ENCODE results near the gene SFXN5.

SFXN5 gene

GRCh38 chr2:72940786-72941185, 130.7 kb downstream of the SFXN5 start:
- DNase-seq (ENCODE audit: low spot score) = no peak

DNA sequence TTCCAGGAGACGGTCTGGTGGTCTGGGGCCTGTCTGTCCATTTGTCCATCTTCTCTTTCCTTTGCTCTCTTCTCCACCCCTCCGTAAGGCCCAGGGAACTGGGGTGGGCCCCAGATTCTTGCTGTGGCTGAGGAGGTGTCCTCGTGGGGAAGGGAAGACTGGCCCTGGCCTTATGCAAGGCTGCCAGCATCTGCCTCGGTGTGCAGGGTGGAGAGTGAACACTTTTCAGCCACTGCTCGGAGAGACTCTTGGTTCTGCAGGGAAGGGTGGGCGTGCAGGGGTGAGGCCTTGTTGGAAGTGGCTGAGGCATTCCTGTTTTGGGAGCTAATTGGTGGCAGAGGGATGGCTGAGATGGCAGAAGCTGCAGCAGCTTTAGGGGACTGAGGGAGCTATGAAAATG, 131.2 kb downstream of the SFXN5 start:
- DNase-seq (ENCODE audit: low spot score) = no peak

DNA sequence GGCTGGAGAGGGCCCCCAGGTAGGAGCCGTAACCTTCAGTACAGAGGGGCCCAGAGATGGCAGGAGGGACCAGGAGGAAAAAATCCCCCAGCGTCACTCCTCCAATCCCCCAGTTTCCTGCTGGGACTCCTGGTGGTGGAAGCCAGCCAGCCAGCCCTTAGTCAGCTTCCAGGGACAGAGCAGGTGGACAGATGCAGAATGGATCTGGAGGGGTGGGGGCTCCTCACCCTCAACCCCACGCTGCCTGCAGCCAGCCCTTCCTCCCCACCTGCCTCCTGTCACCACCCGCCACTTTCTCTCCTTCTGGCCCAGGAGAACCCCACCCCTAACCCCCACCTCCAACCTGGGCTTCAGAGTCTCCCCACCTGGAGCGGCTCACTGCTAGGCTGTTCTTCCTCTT, 133.1 kb downstream of the SFXN5 start:
- DNase-seq (ENCODE audit: low spot score) = no peak

DNA sequence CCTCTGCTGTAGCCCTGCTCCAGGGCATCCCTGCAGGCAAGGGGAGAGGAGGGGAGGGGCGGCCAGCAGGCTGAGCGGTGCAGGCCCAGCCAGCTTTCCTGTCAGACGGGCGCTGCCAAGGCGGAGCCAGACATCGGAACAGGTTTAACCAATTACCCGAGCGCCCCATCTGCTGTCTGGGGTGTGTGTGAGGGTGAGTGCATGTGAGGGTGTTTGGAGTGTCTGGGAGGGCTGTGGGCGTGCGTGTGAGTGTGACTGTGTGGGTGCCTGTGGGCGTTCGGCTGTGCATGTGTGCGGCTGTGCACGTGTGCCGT, 134.2 kb downstream of the SFXN5 start:
- no peak for DNase-seq (ENCODE audit: low spot score)

DNA sequence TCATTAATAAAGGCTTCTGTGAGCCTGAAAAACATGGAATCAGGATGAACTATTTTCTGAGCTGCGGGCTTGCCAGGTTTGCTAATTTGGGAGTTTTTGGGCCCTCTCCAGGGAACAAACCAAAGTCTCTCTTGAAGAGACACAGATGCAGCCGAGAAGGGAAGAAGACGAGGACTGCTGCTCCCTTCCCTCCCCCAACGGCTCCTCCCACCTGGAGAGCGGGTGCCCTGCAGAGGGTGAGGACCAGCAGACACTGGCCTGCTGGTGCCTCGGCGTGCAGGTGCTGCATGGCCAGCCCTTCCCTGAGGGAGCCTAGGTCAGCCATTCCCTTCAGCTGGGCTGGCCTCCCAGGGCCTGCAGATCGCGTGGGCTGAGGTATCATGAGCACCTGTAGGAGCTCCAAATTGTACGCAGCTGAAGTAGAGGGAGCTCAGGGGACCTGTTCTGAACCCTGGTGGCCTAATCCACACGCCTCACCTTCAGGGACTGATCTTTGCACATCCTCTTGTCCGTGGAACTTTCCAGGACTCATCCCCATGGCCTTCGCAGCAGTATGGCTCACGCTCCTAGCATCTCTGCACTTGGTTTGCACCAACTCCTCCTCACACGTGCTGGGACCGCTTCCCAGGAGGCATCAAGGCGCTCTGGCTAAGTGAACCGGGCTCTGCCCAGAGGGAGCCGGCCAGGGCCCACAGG, 134.7 kb downstream of the SFXN5 start:
- no peak for DNase-seq (ENCODE audit: low spot score)

- DNase-seq (ENCODE audit: low spot score) = no peak
Measured at GRCh38 chr2:72935611-72935957, 135.9 kb downstream of the SFXN5 start.

DNA sequence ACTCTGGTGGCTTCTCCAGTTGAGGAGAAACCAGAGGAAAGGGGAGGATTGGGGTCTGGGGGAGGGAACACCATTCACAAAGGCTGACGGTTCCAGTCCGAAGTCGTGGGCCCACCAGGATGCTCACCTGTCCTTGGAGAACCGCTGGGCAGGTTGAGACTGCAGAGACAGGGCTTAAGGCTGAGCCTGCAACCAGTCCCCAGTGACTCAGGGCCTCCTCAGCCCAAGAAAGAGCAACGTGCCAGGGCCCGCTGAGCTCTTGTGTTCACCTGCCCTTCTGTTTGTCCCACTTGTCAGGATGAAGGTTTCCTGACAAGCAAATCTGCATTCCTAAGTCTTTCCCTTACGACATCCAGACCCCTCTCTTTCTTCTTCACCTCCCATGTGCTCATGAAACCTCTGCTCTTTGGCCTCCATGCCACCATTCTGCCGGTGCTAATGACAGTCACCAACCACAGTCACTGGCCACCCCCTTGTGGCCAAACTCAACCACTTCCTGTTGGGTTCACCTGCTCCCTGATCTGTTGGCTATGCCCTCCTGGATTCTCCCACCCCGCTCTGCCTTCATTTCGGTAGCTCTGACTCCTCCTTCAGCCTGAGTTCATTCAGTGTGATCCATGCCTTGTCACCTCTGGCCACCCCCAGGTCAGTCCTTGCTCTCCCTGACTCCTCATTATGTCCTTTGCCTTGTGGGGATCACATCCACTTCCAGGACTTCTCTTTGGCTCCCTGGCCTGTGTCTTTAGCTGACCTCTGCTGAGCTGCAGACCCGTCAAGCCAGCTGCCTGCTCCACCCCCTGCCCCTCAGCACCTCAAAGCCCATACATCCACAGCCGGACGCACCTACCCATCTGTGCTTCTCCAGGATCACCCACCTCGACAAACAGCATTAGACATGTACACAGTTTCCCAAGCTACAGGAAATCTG, 136.6 kb downstream of the SFXN5 start:
- DNase-seq (ENCODE audit: low spot score) = no peak

GRCh38 chr2:72933646-72934151, 137.8 kb downstream of the SFXN5 start:
- DNase-seq (ENCODE audit: low spot score) = no peak

DNA sequence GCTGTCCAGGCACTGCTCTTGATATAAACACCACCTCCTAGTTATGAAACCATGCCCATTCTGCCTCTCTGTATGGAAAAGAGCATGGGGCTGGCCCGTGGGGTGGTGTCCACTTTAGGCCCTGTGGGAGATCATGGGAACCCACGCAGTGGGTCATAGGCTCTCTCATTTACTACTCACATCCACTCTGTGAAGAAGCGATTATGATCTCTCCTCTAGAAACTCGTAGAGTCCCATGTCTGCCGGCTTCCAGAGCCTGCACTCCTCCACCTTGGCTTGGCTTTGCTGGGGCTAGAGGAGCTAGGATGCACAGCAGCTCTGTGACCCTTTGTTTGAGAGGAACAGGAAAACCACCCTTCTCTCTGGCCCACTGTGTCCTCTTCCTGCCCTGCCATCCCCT, 138.3 kb downstream of the SFXN5 start:
- DNase-seq (ENCODE audit: low spot score) = no peak

- no peak for DNase-seq (ENCODE audit: low spot score)
Measured at GRCh38 chr2:72932805-72933204, 138.7 kb downstream of the SFXN5 start.

DNA sequence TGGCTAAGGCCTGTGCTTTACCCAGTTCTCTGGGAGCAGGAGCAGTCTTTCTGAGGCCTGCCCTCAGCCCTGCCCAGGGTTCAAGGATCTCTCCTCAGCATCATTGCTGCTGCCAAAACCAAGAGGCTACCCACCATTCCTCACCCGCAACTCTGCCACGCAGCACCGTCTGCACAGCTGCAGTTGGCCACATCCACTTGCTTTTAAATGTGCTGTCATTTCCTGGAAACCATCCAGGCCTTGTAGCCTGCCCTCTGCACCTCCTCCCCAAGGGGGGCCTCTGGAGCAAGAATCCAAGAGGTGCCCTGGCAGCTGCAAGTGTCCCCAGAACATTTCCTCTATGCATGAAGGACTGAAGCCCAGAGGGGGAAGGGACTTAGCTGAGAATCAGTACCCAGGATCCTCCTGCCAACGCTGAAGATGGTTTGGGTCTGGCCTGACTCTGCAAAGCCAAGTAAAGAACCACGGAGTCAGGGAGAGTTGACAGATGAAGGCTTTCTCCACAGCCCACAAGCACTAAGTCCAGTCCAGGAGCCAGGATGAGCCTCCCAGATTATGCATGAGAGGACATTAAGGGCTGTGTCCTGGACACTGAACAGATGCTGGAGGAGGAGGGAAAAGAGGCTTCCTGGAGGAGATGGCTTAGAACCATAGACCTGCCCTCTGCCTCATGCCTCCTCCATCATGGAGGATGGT, 139.3 kb downstream of the SFXN5 start:
- no peak for DNase-seq (ENCODE audit: low spot score)

GRCh38 chr2:72931280-72931910, 140.1 kb downstream of the SFXN5 start:
- DNase-seq (ENCODE audit: low spot score) = no peak

- DNase-seq (ENCODE audit: low spot score) = no peak
Measured at GRCh38 chr2:72929010-72929409, 142.5 kb downstream of the SFXN5 start.

DNA sequence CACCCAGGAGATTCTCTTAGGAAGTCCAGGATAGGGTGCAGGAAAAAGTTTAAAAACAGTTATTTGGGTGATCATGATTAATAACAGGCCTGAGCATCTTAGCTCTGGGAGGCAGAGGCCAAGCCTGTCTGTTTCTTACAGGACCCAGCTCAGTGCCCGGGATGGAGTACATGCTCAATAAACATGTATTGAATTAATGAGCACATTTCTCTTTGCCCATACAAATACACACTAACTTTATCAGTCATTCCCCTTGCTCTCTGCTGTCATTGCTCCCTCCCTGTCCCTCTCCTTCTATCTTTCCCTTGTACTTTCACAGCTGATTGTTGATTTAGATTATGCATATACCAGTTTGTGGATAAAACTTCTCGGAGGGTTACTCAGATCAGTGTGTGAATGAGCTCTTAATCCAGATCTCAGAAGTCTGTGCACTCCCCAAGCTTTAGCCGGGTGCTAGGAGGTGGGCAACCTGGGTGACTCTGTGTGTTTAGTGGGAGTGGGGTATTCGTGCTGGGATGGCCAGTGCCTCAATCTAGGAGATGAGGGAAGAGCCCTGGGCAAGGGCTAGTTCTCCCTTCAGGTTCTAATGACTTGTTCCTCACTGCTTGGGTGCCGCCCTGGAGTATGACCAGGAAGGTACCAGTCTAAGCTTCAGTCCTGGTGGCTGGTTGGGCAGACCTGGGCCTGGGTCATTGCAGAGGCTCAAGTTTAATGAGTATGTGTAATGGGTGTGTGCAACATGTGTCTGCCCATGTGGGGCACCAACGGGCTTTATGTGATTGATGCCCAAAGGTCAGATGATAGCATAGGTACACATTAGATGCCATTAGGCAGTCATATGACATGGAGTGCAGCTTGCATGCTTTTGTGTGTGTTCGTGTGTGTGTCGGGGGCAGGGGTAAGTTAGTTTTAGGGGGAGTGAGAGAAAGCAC, 143.6 kb downstream of the SFXN5 start:
- no peak for DNase-seq (ENCODE audit: low spot score)

- DNase-seq (ENCODE audit: low spot score) = no peak
Measured at GRCh38 chr2:72926811-72927465, 144.6 kb downstream of the SFXN5 start.

GRCh38 chr2:72926368-72926767, 145.1 kb downstream of the SFXN5 start:
- no peak for DNase-seq (ENCODE audit: low spot score)

DNA sequence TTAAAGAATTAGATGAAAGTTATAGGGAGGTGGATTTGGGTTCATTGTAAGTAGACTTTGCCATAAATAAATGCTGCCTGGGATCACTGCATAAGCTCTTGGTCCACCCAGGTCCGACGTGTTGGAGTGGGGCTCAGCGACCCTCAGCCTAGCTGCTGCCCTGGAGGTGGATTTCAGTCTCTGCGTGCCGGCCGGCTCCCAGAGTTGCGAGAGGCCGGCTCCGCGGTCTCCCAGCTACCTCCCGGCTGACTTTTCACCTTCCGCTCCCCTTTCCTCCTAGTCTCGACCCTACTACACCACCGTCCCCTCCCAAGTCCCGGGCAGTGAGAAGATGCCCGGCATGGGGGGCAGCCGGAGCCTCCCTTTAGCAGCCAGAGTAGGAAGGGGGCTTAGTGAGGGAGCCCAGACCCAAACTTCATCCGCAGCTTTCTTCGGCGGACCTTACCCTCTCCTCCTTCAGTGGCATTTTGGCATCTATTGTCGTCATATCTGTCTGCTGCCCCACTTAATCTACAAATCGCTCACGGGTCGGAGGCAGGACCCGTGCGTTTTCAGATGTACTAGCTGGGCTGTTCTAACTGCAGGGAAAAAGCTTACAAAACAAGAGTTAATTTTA, 146.1 kb downstream of the SFXN5 start:
- no peak for DNase-seq (ENCODE audit: low spot score)

- DNase-seq (ENCODE audit: low spot score) = no peak
Measured at GRCh38 chr2:72924353-72925240, 146.9 kb downstream of the SFXN5 start.

- DNase-seq (ENCODE audit: low spot score) = no peak
Measured at GRCh38 chr2:72923833-72924352, 147.6 kb downstream of the SFXN5 start.

Measured in activated CD4-positive, alpha-beta T cell treated with anti-CD3 and anti-CD28 coated beads, Interleukin-2, Interleukin-4, amounts not matched to agents 100 ng/mL and 50 ng/mL, durations not matched to agents 16 hours and 8 hours (primary cell).